Lung (tissue), 12 donors: Measurements from ENCODE around the gene TTC28. TPM values are rescaled to one million over a fixed set of nuclear protein-coding genes. Genes with fewer than 3 reads are reported as not detected.
"Not testable (repeated sequence)": the region's sequence is repeated elsewhere in the genome, so short reads cannot be mapped to it uniquely, and the experiment has no call there.

ENCODE experiments used
- ATAC-seq: fragments of 200-7000 bp; cut with Tn5 transposase; one replicate; pipeline ENCODE4 v1.9.1; 2020; ENCODE audit warnings: moderate number of reproducible peaks; ENCODE audit not compliant: insufficient read depth, low FRiP score
- DNase-seq, 3 donors: peaks; one replicate each; pipeline ENCODE4 v3.0.0-alpha.2; 2013 to 2017
- H3K27ac ChIP-seq, 2 donors: one replicate each; pipeline ENCODE4 v1.5.1; 2013; ENCODE audit warnings: mild to moderate bottlenecking in 2 of 2, moderate library complexity in 2 of 2, control low read depth in 1 of 2, inconsistent platforms in 1 of 2, low read depth in 1 of 2, low read length in 1 of 2
- H3K27me3 ChIP-seq, 3 donors: one replicate each; pipeline ENCODE4 v1.5.1; 2013; ENCODE audit warnings: low read length in 2 of 3; ENCODE audit not compliant: control insufficient read depth in 3 of 3, insufficient read depth in 3 of 3
- H3K36me3 ChIP-seq, 4 donors: one replicate each; pipeline ENCODE4 v1.5.1; 2013; ENCODE audit warnings: low read length in 4 of 4, mild to moderate bottlenecking in 1 of 4, moderate library complexity in 1 of 4; ENCODE audit not compliant: control insufficient read depth in 4 of 4, insufficient read depth in 4 of 4
- H3K4me1 ChIP-seq, 5 donors: one replicate each; pipeline ENCODE4 v1.5.1; 2013; ENCODE audit warnings: low read length in 5 of 5, mild to moderate bottlenecking in 2 of 5, moderate library complexity in 1 of 5; ENCODE audit not compliant: control insufficient read depth in 5 of 5, insufficient read depth in 5 of 5
- H3K4me3 ChIP-seq: one replicate; pipeline ENCODE4 v1.5.1; 2013; ENCODE audit warnings: mild to moderate bottlenecking, control low read depth, moderate library complexity
- H3K9ac ChIP-seq, 2 donors: one replicate each; pipeline ENCODE4 v1.5.1; 2013; ENCODE audit warnings: low read length in 2 of 2, control low read depth in 1 of 2; ENCODE audit not compliant: insufficient read depth in 1 of 2
- H3K9me3 ChIP-seq, 4 donors: one replicate each; pipeline ENCODE4 v1.5.1; 2013; ENCODE audit warnings: low read length in 3 of 4, mild to moderate bottlenecking in 1 of 4, moderate library complexity in 1 of 4; ENCODE audit not compliant: control insufficient read depth in 4 of 4, insufficient read depth in 3 of 4
- whole genome bisulfite sequencing, 2 donors: extraction: QIAGEN DNeasy Blood & Tissue Kit; methylation state at CpG; one replicate each; pipeline ENCODE4 v1.1.7; 2013; 5-methylcytosine and 5-hydroxymethylcytosine counted together
- polyA plus RNA-seq, 2 donors: library from polyadenylated mRNA; stranded (reverse); fragments of 200-250 nt; gene quantifications; one replicate each; pipeline ENCODE4 v1.2.1, GENCODE V29; 2013
- total RNA-seq, 2 donors: library from RNA; depleted of rRNA in 1 of 2; stranded (reverse); fragments of >200 nt in 1 of 2; gene quantifications; one replicate each; pipeline ENCODE4 v1.2.1, GENCODE V29; 2014 to 2021
- TF ChIP-seq, protein P1 (sequence below): IDR thresholded peaks from 2 replicates; pipeline ENCODE4 v1.5.1; 2012; ENCODE audit warnings: mild to moderate bottlenecking; ENCODE audit errors: control extremely low read depth, extremely low read depth
- donor health status: control.
- donor health status: control.
- donor health status: Bipolar disorder and iron deficiency.
- donor health status: healthy.
- donor health status: DM: yes; HTN: yes; CAD: no.

TTC28 gene
- total and polyA plus RNA-seq, 4 donors, result 4.7 to 72.2 (median 24.8) TPM

DNA sequence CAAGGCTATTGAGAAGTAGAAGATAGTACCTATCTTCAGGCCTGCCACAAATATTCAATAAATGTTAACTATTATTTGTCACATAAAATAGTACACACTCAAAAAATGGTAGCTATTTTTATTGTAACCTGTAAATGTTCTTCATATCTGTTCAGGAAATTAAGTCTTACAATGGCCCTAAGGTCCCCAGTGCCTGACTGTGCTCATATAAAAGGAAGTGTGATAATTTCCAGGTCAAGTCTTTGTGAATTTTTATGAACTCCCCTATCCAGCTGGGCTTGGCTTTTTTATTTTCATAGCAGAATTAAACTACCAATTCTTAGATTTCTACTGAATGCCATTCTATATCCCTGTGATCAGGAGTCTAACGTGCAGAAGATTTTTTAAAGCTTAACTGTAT lies 476.4 kb downstream of the TTC28 start:
- peaks cover 0 to 12% (median 0%) of the 10 kb centered on the region in 5 donors for H3K4me1 ChIP-seq
- no peaks in the 10 kb centered on the region for H3K27me3 ChIP-seq
- TF ChIP-seq, protein P1, sequence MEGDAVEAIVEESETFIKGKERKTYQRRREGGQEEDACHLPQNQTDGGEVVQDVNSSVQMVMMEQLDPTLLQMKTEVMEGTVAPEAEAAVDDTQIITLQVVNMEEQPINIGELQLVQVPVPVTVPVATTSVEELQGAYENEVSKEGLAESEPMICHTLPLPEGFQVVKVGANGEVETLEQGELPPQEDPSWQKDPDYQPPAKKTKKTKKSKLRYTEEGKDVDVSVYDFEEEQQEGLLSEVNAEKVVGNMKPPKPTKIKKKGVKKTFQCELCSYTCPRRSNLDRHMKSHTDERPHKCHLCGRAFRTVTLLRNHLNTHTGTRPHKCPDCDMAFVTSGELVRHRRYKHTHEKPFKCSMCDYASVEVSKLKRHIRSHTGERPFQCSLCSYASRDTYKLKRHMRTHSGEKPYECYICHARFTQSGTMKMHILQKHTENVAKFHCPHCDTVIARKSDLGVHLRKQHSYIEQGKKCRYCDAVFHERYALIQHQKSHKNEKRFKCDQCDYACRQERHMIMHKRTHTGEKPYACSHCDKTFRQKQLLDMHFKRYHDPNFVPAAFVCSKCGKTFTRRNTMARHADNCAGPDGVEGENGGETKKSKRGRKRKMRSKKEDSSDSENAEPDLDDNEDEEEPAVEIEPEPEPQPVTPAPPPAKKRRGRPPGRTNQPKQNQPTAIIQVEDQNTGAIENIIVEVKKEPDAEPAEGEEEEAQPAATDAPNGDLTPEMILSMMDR, result no peak
- H3K9ac ChIP-seq, result no peak overlapping the region
- no peaks in the 10 kb centered on the region for H3K9me3 ChIP-seq
- H3K27ac ChIP-seq, result no peak overlapping the region
- H3K4me3 ChIP-seq, result no peak overlapping the region
- H3K36me3 ChIP-seq, result no peaks in the 10 kb centered on the region
- no peak for ATAC-seq
- WGBS, 2 donors, result 81 to 88% methylated on average over 1 of the region's 1 CpG
- no peak for DNase-seq

DNA sequence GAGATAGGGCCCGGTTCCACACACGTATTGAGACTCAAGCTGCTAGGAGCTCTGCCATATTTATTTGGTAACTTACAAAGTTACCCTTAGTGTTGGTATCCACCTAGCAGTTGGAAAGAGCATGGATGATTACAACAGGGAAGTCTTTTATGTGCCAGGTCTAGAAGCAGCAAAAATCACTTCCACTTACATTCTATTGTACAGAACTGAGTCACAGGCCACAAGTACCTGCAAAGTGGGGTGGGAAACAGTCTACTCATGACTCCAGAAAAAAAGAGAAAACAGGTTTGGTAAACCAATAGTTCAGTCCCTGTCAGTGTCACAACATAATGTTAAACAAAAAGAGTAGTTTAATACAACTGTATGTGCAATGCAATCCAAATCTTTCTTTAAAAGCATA lies 480.9 kb downstream of the TTC28 start:
- ATAC-seq, result no peak

DNA sequence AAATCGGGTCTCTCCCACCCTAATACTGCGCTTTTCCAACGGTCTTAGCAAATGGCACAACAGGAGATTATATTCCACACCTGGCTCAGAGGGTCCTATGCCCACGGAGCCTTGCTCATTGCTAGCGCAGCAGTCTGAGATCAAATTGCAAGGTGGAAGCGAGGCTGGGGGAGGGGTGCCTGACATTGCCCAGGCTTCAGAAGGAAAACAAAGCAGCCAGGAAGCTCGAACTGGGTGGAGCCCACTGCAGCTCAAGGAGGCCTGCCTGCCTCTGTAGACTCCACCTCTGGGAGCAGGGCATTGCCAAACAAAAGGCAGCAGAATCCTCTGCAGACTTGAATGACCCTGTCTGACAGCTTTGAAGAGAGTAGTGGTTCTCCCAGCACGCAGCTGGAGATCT lies 488.1 kb downstream of the TTC28 start:
- not testable (repeated sequence) for H3K27me3 ChIP-seq, H3K27ac ChIP-seq, DNase-seq, H3K9me3 ChIP-seq, ATAC-seq, H3K4me1 ChIP-seq, H3K4me3 ChIP-seq, H3K9ac ChIP-seq, H3K36me3 ChIP-seq
- WGBS, 2 donors, result 82 to 89% methylated on average over 8 of the region's 8 CpGs

More for the DNA sequence above, 480.9 kb downstream of the TTC28 start:
- no peak for DNase-seq
- TF ChIP-seq, protein P1, result no peak
- Histone ChIP-seq H3K36me3 (no peaks in the 10 kb centered on the region), H3K27me3 (no peaks in the 10 kb centered on the region), H3K27ac (no peak overlapping the region), H3K4me3 (no peak overlapping the region), H3K9ac (no peak overlapping the region), H3K9me3 (no peaks in the 10 kb centered on the region), H3K4me1 (peaks cover 0 to 4% (median 0%) of the 10 kb centered on the region in 5 donors)
- WGBS, 2 donors, result 95 to 96% methylated on average over 2 of the region's 2 CpGs

DNA sequence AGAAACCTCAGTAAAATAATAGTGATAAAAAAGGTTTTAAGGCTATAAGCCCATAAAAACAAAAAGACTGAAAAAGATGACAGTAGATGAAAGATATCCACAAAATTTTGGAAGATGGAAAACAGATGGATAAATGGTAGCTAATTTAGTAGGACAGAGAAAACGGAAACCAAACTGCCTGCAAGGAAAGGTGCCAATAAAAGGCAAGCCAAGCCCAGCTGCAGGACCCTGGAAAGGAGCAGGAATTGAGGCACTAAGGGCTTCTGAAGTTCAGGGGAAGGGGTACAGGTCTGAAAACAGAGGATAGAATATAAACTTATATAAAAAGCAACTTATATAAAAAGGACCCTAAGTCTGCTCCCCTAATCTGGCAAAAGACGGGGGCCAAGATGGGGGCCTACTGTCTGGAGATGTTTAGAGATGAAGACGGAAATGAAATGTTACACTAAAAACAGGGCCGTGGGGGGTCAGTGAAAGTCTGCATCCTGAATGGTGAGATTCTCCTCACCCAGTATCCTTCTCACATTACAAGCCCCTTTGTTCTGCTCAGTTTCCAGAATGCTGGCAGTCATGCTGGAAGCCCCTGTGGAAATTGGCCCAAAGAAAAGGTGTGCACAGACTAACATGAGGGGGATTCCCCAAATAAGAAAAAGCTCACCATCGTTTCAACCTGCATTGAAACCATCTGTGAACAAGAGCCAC lies 491.3 kb downstream of the TTC28 start:
- WGBS, 2 donors, result 77 to 80% methylated on average over 5 of the region's 5 CpGs
- no peak overlapping the region for H3K27ac ChIP-seq
- H3K27me3 ChIP-seq, result no peaks in the 10 kb centered on the region
- H3K9me3 ChIP-seq, result no peaks in the 10 kb centered on the region
- no peak overlapping the region for H3K4me3 ChIP-seq
- no peaks in the 10 kb centered on the region for H3K36me3 ChIP-seq
- DNase-seq, result no peak
- no peak overlapping the region for H3K9ac ChIP-seq
- peaks cover 0 to 5% (median 2%) of the 10 kb centered on the region in 5 donors for H3K4me1 ChIP-seq
- no peak for ATAC-seq
- TF ChIP-seq, protein P1, result no peak
